Panc1 (cell line): Measurements from ENCODE around the gene DIP2C.

Experiments
- CTCF ChIP-seq: fragments of 450-650 bp; IDR thresholded peaks from 2 replicates; pipeline ENCODE4 v1.5.1; 2017; ENCODE audit warnings: mild to moderate bottlenecking
- REST ChIP-seq, 2 experiments: IDR thresholded peaks; 2 replicates each; pipeline ENCODE4 v1.6.1; 2011 to 2012; ENCODE audit warnings: low read depth in 2 of 2, control low read depth in 1 of 2, low read length in 1 of 2, mild to moderate bottlenecking in 1 of 2, moderate library complexity in 1 of 2; ENCODE audit not compliant: insufficient read depth in 1 of 2

- no peak for TF ChIP-seq CTCF
- no peak for TF ChIP-seq REST (IDR thresholded peaks at IDR 0.05; ENCODE audit: insufficient read depth in 1 of 2, low read depth in 2 of 2, low read length in 1 of 2)
Measured at GRCh38 chr10:649798-650440, 39.5 kb downstream of the DIP2C start.
